Peyer's patch (tissue), 4 donors: ENCODE results near the gene COG2.

ENCODE experiments used
- POLR2A ChIP-seq, 2 donors: fragments of 450-650 bp; IDR thresholded peaks; one replicate each; pipeline ENCODE4 v1.5.1; 2017; ENCODE audit warnings: antibody characterized with exemption in 2 of 2, mild to moderate bottlenecking in 2 of 2, moderate library complexity in 2 of 2
- TF ChIP-seq, protein P1 (sequence below), 6 experiments: fragments of 450-650 bp in 4 of 6; fragments of 200-600 bp in 2 of 6; sonication (generic) in 1 of 6; IDR thresholded peaks; one replicate each; pipeline ENCODE4 v1.5.1; 2017 to 2019; ENCODE audit warnings: antibody characterized with exemption in 6 of 6, mild to moderate bottlenecking in 3 of 6, moderate library complexity in 1 of 6

- TF ChIP-seq, protein P1, sequence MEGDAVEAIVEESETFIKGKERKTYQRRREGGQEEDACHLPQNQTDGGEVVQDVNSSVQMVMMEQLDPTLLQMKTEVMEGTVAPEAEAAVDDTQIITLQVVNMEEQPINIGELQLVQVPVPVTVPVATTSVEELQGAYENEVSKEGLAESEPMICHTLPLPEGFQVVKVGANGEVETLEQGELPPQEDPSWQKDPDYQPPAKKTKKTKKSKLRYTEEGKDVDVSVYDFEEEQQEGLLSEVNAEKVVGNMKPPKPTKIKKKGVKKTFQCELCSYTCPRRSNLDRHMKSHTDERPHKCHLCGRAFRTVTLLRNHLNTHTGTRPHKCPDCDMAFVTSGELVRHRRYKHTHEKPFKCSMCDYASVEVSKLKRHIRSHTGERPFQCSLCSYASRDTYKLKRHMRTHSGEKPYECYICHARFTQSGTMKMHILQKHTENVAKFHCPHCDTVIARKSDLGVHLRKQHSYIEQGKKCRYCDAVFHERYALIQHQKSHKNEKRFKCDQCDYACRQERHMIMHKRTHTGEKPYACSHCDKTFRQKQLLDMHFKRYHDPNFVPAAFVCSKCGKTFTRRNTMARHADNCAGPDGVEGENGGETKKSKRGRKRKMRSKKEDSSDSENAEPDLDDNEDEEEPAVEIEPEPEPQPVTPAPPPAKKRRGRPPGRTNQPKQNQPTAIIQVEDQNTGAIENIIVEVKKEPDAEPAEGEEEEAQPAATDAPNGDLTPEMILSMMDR (IDR thresholded peaks at IDR 0.05) = no peak
- TF ChIP-seq POLR2A (IDR thresholded peaks at IDR 0.05) = no peak
Measured at GRCh38 chr1:230620649-230621323, 21.5 kb upstream of the COG2 start.
